Esophagus squamous epithelium (tissue), 4 donors: Measurements from ENCODE around the gene TRPV2.

Experiments
- CTCF ChIP-seq, 6 experiments: fragments of 450-650 bp in 4 of 6; fragments of 200-600 bp in 2 of 6; sonication (generic) in 2 of 6; IDR thresholded peaks; one replicate each; pipeline ENCODE4 v1.5.1; 2016 to 2019; ENCODE audit warnings: antibody characterized with exemption in 6 of 6, mild to moderate bottlenecking in 4 of 6, moderate library complexity in 4 of 6
- POLR2A ChIP-seq, 4 donors: fragments of 450-650 bp; IDR thresholded peaks; one replicate each; pipeline ENCODE4 v1.6.1; 2017; ENCODE audit warnings: antibody characterized with exemption in 4 of 4, mild to moderate bottlenecking in 4 of 4, moderate library complexity in 3 of 4

- TF ChIP-seq CTCF (IDR thresholded peaks at IDR 0.05) (no peak), POLR2A (IDR thresholded peaks at IDR 0.05) (no peak)
Observed at GRCh38 chr17:16459271-16459670, 43.9 kb downstream of the TRPV2 start.
